K562 (cell line): ENCODE data around the gene FTO. TPM values are rescaled to one million over a fixed set of nuclear protein-coding genes. Genes with fewer than 3 reads are reported as not detected.

Experiments
- ATAC-seq: fragments of 200-7000 bp; cut with Tn5 transposase; 3 replicates; pipeline ENCODE4 v1.9.1; 2020; ENCODE audit warnings: moderate library complexity
- BruUV-seq: library from RNA; stranded (reverse); fragments of 400-500 nt; replicated peaks from 2 replicates; lab custom pipeline; 2021; lab: Mats Ljungman, UMichigan
- CTCF ChIA-PET: fragments of 300-600 bp; formaldehyde crosslinking; extraction: SDS; loops from one replicate; lab custom pipeline; 2021; ENCODE audit warnings: low intra/inter-chr PET ratio; lab: Yijun Ruan, JAX
- POLR2A ChIA-PET: fragments of 300-600, 350-650 bp; sonication (Branson Sonifier 250); formaldehyde crosslinking; extraction: SDS; loops from one replicate; lab custom pipeline; 2021; ENCODE audit warnings: antibody characterized with exemption, inconsistent platforms; lab: Yijun Ruan, JAX
- DNase-seq, 4 experiments: peaks; one replicate each; pipeline versions ENCODE4 v3.0.0 to v3.0.0-alpha.2; 2011 to 2018; ENCODE audit warnings: low spot score in 3 of 4, mixed read lengths in 3 of 4; ENCODE audit errors: extremely low read depth in 1 of 4
- FAIRE-seq: peaks from 2 replicates; lab custom pipeline; 2011; peaks lifted over from hg19 to GRCh38; lab: Jason Lieb, UNC
- H2AFZ ChIP-seq: 2 replicates; pipeline ENCODE4 v1.6.0; 2011; ENCODE audit warnings: low read depth, low read length, control low read depth, inconsistent platforms
- H3K27ac ChIP-seq: fragments of 200-600 bp; 3 replicates; pipeline ENCODE4 v1.8.0; 2011; ENCODE audit warnings: low read depth, mild to moderate bottlenecking, control low read depth, inconsistent platforms, low read length, moderate library complexity, mixed read lengths; ENCODE audit errors: extremely low read depth
- H3K27me3 ChIP-seq, 2 experiments: fragments of 300-600 bp in 1 of 2; 2 replicates in 1 of 2; 3 replicates in 1 of 2; pipeline versions ENCODE4 v1.6.0 to v1.8.0; 2011; ENCODE audit warnings: inconsistent platforms in 2 of 2, low read length in 2 of 2, mild to moderate bottlenecking in 1 of 2, mixed read lengths in 1 of 2, moderate library complexity in 1 of 2; ENCODE audit not compliant: control insufficient read depth in 2 of 2, insufficient read depth in 2 of 2
- H3K36me3 ChIP-seq: fragments of 300-600 bp; 3 replicates; pipeline ENCODE4 v1.8.0; 2011; ENCODE audit warnings: mild to moderate bottlenecking, low read length, inconsistent platforms; ENCODE audit not compliant: control insufficient read depth, insufficient read depth
- H3K4me1 ChIP-seq, 2 experiments: fragments of 200-600 bp in 1 of 2; replicated peaks in 1 of 2; 2 replicates in 1 of 2; 3 replicates in 1 of 2; pipeline versions ENCODE4 v1.5.1 to v1.8.0; 2011; ENCODE audit warnings: inconsistent platforms in 2 of 2, low read length in 2 of 2, mild to moderate bottlenecking in 1 of 2, mixed read lengths in 1 of 2, moderate library complexity in 1 of 2; ENCODE audit not compliant: control insufficient read depth in 2 of 2, insufficient read depth in 2 of 2
- H3K4me2 ChIP-seq: 2 replicates; pipeline ENCODE4 v1.6.1; 2011; ENCODE audit warnings: low read length, control low read depth, inconsistent platforms, mixed read lengths; ENCODE audit not compliant: insufficient read depth
- H3K4me3 ChIP-seq: fragments of 200-600 bp; sonication (generic), shearing (Covaris generic); 2 replicates; pipeline ENCODE4 v1.5.1; 2016; ENCODE audit warnings: control low read depth, inconsistent platforms
- H3K79me2 ChIP-seq: fragments of 200-600 bp; 3 replicates; pipeline ENCODE4 v1.8.0; 2011; ENCODE audit warnings: low read length, inconsistent platforms; ENCODE audit not compliant: control insufficient read depth, insufficient read depth
- H3K9ac ChIP-seq, 2 experiments: 2 replicates each; pipeline versions ENCODE4 v1.6.0 to v1.6.1; 2011; ENCODE audit warnings: low read depth in 2 of 2, low read length in 2 of 2, control low read depth in 1 of 2, inconsistent platforms in 1 of 2, mild to moderate bottlenecking in 1 of 2, mixed read lengths in 1 of 2; ENCODE audit not compliant: insufficient read depth in 1 of 2
- H3K9me1 ChIP-seq: one replicate; pipeline ENCODE4 v1.6.0; 2011; ENCODE audit warnings: inconsistent platforms, mild to moderate bottlenecking, low read length, moderate library complexity; ENCODE audit not compliant: control insufficient read depth, insufficient read depth
- H3K9me3 ChIP-seq: replicated peaks from 2 replicates; pipeline ENCODE4 v1.5.1; 2011; ENCODE audit warnings: low read depth, low read length, inconsistent platforms; ENCODE audit not compliant: control insufficient read depth, insufficient read depth
- H4K20me1 ChIP-seq: replicated peaks from 2 replicates; pipeline ENCODE4 v1.6.1; 2011; ENCODE audit warnings: low read length, inconsistent platforms, mixed read lengths; ENCODE audit not compliant: control insufficient read depth, insufficient read depth
- ATF4 ChIP-seq: fragments of 450-650 bp; formaldehyde crosslinking; IDR thresholded peaks from 2 replicates; pipeline ENCODE4 v1.4.0; 2022; ENCODE audit warnings: mild to moderate bottlenecking, moderate library complexity
- FOXK2 ChIP-seq, 2 experiments: fragments of 450-650 bp; IDR thresholded peaks in 1 of 2; conservative IDR thresholded peaks in 1 of 2; 2 replicates each; pipeline ENCODE4 v1.6.1; 2016; ENCODE audit warnings: low read depth in 2 of 2, mild to moderate bottlenecking in 1 of 2
- MTA1 ChIP-seq: fragments of 450-650 bp; IDR thresholded peaks from 2 replicates; pipeline ENCODE4 v1.6.1; 2017; ENCODE audit warnings: borderline replicate concordance
- PTTG1 ChIP-seq: fragments of 450-650 bp; IDR thresholded peaks from 2 replicates; pipeline ENCODE4 v1.6.1; 2016; ENCODE audit warnings: low read depth, mild to moderate bottlenecking, missing genetic modification characterization, missing compliant biosample characterization
- SLC30A9 ChIP-seq: fragments of 250-450 bp; sonication (Bioruptor Pico); IDR thresholded peaks from 2 replicates; pipeline ENCODE4 v1.8.0; 2022; ENCODE audit warnings: mild to moderate bottlenecking, moderate library complexity
- SMAD1 ChIP-seq: fragments of 150-350 bp; IDR thresholded peaks from 2 replicates; pipeline ENCODE4 v1.6.1; 2014; ENCODE audit warnings: low read length, low read depth; ENCODE audit not compliant: partially characterized antibody
- SRSF3 ChIP-seq: fragments of 200-400 bp; formaldehyde crosslinking; IDR thresholded peaks from 2 replicates; pipeline ENCODE4 v1.6.1; 2016; ENCODE audit warnings: mild to moderate bottlenecking, low read length, moderate library complexity; ENCODE audit not compliant: insufficient read depth
- STAT6 ChIP-seq: sonication (generic); formaldehyde crosslinking; IDR thresholded peaks from 2 replicates; pipeline ENCODE4 v1.8.1; 2023; ENCODE audit warnings: mild to moderate bottlenecking, missing genetic modification reagents
- TRIM24 ChIP-seq, 2 experiments: fragments of 450-650 bp; IDR thresholded peaks; 2 replicates each; pipeline ENCODE4 v1.6.1; 2016
- WHSC1 ChIP-seq: IDR thresholded peaks from one replicate; pipeline ENCODE4 v1.6.1; 2012; ENCODE audit warnings: low read length, control low read depth, inconsistent platforms
- ZNF165 ChIP-seq: fragments of 250-450 bp; sonication (Bioruptor Pico); IDR thresholded peaks from 2 replicates; pipeline ENCODE4 v1.4.0; 2020; ENCODE audit warnings: borderline replicate concordance
- ZNF282 ChIP-seq: sonication (generic); formaldehyde crosslinking; IDR thresholded peaks from 2 replicates; pipeline ENCODE4 v1.8.1; 2023; ENCODE audit warnings: missing genetic modification reagents
- in situ Hi-C: fragments of 300-500 bp; cut with MboI; formaldehyde crosslinking; loops from 4 replicates; pipeline ENCODE4 v1.15.0; 2018; ENCODE audit warnings: inconsistent platforms, mixed read lengths
- intact Hi-C: fragments of 100-400 bp; cut with micrococcal nuclease; formaldehyde crosslinking; loops from 2 replicates; pipeline ENCODE4 v1.14.2; 2022
- polyA plus RNA-seq, 8 experiments: library from polyadenylated mRNA; depleted of rRNA in 4 of 8; stranded (reverse) in 5 of 8; unstranded in 3 of 8; fragments of >200 nt; fragmentation: Nextera tagmentation in 2 of 8; fragmentation: Illumina TruSeq in 1 of 8; extraction: Ambion mirVana in 2 of 8; extraction: Trizol in 1 of 8; gene quantifications; 2 replicates each; pipeline versions ENCODE4 v1.2.1 to v1.2.3, GENCODE V29; 2011 to 2014; ENCODE audit warnings: inconsistent platforms in 1 of 8, missing spikeins in 1 of 8
- total RNA-seq, 7 experiments: library from RNA; depleted of rRNA in 6 of 7; stranded (reverse); fragments of >200 nt in 6 of 7; fragmentation: Illumina TruSeq in 2 of 7; extraction: Trizol in 2 of 7; gene quantifications; 2 replicates each; pipeline versions ENCODE4 v1.2.1 to v1.2.3, GENCODE V29; 2011 to 2021; ENCODE audit warnings: low replicate concordance in 1 of 7

The FTO gene
- total and polyA plus RNA-seq, 9 of the 15 experiments (the other 6 are each of a cell fraction or from before 2014, with no cell fraction given): 11.3 to 27.7 (median 25.5) TPM

GRCh38 chr16:54129810-54130209, 425.9 kb downstream of the FTO start:
- TF ChIP-seq WHSC1: no peak
- no peak for TF ChIP-seq ZNF282 (CRISPR knock-in tag)
- no peak for TF ChIP-seq SLC30A9
- TF ChIP-seq SMAD1: no peak
- no peak for TF ChIP-seq MTA1
- no peak for TF ChIP-seq ZNF165 (CRISPR knock-in tag)
- TF ChIP-seq SRSF3: no peak
- TF ChIP-seq PTTG1: no peak
- no peak for TF ChIP-seq TRIM24 (IDR thresholded peaks at IDR 0.05)
- no peak for TF ChIP-seq ATF4
- TF ChIP-seq STAT6 (CRISPR knock-in tag): no peak
- TF ChIP-seq FOXK2 (conservative IDR thresholded peaks at IDR 0.05 in 1 of 2, IDR thresholded peaks at IDR 0.05 in 1 of 2; ENCODE audit: low read depth in 2 of 2): no peak
- TF ChIP-seq, all 486 proteins: peak for 0
- BruUV-seq: no TSS peak

More at GRCh38 chr16:54129810-54130209, 425.9 kb downstream of the FTO start:
- H3K4me3 ChIP-seq: no peak overlapping the region
- intact Hi-C loops: no loop called here
- H3K4me1 ChIP-seq: no peaks in the 10 kb centered on the region
- DNase-seq (no peak), FAIRE-seq (no peak), ATAC-seq (no peak)
- POLR2A ChIA-PET: no interaction called here
- no peak overlapping the region for H3K9ac ChIP-seq
- H3K27me3 ChIP-seq: peaks cover 2 to 11% of the 10 kb centered on the region in 2 experiments; a peak in 3 of 5 replicates
- no peaks in the 10 kb centered on the region for H4K20me1 ChIP-seq
- no peaks in the 10 kb centered on the region for H3K36me3 ChIP-seq
- no peak overlapping the region for H3K27ac ChIP-seq
- no peaks in the 10 kb centered on the region for H3K79me2 ChIP-seq
- H3K4me2 ChIP-seq: no peak overlapping the region
- no peaks in the 10 kb centered on the region for H3K9me1 ChIP-seq
- H3K9me3 ChIP-seq: no peaks in the 10 kb centered on the region
- CTCF ChIA-PET: no interaction called here
- H2AFZ ChIP-seq: no peak overlapping the region
- in situ Hi-C loops: no loop called here
